GM21381 (cell line): ENCODE measurements around the gene IL15RA.
A peak's percentile ranks its signal among the peaks of the same experiment; 100 is the strongest.

Experiments used
- ATAC-seq: cut with Tn5 transposase; IDR thresholded peaks from one replicate; pipeline ENCODE4 v1.9.1; 2021; ENCODE audit warnings: mild to moderate bottlenecking, moderate library complexity; ENCODE audit not compliant: unreplicated experiment

The IL15RA gene

GRCh38 chr10:5977471-5978229, at the start of gene IL15RA:
Gene IL15RA (minus strand): TSS chr10:5977543. CDS start chr10:5977492, 51 bp downstream.
- peak; percentile 67 for ATAC-seq

GRCh38 chr10:6025683-6026255, 48.4 kb upstream of the IL15RA start:
- no peak for ATAC-seq

GRCh38 chr10:6024334-6024682, 47.0 kb upstream of the IL15RA start:
- ATAC-seq, result no peak

- ATAC-seq, result no peak
Measured at GRCh38 chr10:6023661-6024333, 46.5 kb upstream of the IL15RA start.

- no peak for ATAC-seq
Measured at GRCh38 chr10:6022660-6023059, 45.3 kb upstream of the IL15RA start.

- no peak for ATAC-seq
Measured at GRCh38 chr10:6020826-6021225, 43.5 kb upstream of the IL15RA start.

- no peak for ATAC-seq
Measured at GRCh38 chr10:6019796-6020195, 42.5 kb upstream of the IL15RA start.

GRCh38 chr10:6019010-6019782, 41.9 kb upstream of the IL15RA start:
- ATAC-seq, result no peak

- no peak for ATAC-seq
Measured at GRCh38 chr10:6018422-6018821, 41.1 kb upstream of the IL15RA start.

- ATAC-seq, result no peak
Measured at GRCh38 chr10:6017781-6018354, 40.5 kb upstream of the IL15RA start.

- peak; percentile 68 for ATAC-seq
Measured at GRCh38 chr10:6014241-6014761, 37.0 kb upstream of the IL15RA start.

- ATAC-seq, result no peak
Measured at GRCh38 chr10:6013413-6014192, 36.3 kb upstream of the IL15RA start.

- ATAC-seq, result no peak
Measured at GRCh38 chr10:6012121-6012905, 35.0 kb upstream of the IL15RA start.

- ATAC-seq, result no peak
Measured at GRCh38 chr10:6011558-6011957, 34.2 kb upstream of the IL15RA start.

- ATAC-seq, result no peak
Measured at GRCh38 chr10:6010569-6010968, 33.2 kb upstream of the IL15RA start.

- no peak for ATAC-seq
Measured at GRCh38 chr10:6009961-6010360, 32.6 kb upstream of the IL15RA start.

GRCh38 chr10:6009150-6009549, 31.8 kb upstream of the IL15RA start:
- ATAC-seq, result no peak

GRCh38 chr10:6008497-6009142, 31.3 kb upstream of the IL15RA start:
- no peak for ATAC-seq

- no peak for ATAC-seq
Measured at GRCh38 chr10:6006991-6007390, 29.6 kb upstream of the IL15RA start.
